Right lobe of liver (tissue), 4 donors: ENCODE results near the gene NIP7.

Experiments
- CTCF ChIP-seq, 4 donors: fragments of 200-600 bp in 3 of 4; fragments of 450-650 bp in 1 of 4; IDR thresholded peaks; one replicate each; pipeline versions ENCODE4 v1.5.1 to v1.8.0; 2016 to 2022; ENCODE audit warnings: antibody characterized with exemption in 4 of 4, mild to moderate bottlenecking in 2 of 4
- POLR2A ChIP-seq: fragments of 450-650 bp; IDR thresholded peaks from one replicate; pipeline ENCODE4 v1.6.1; 2017; ENCODE audit warnings: antibody characterized with exemption, mild to moderate bottlenecking
- donor health status: DM: no; HTN: no; CAD: no.
- donor health status: DM: no; HTN: no; CAD: no.
- donor health status: DM: no; HTN: yes; CAD: no.

- TF ChIP-seq CTCF (IDR thresholded peaks at IDR 0.05) (no peak), POLR2A (no peak)
Observed at GRCh38 chr16:69366431-69366830, 26.9 kb downstream of the NIP7 start.
